Measurements from ENCODE around the gene OR10G2. TPM values are rescaled to one million over a fixed set of nuclear protein-coding genes. Genes with fewer than 3 reads are reported as not detected.
"Not testable (repeated sequence)": the region's sequence is repeated elsewhere in the genome, so short reads cannot be mapped to it uniquely, and the experiment has no call there.

Gene OR10G2, protein sequence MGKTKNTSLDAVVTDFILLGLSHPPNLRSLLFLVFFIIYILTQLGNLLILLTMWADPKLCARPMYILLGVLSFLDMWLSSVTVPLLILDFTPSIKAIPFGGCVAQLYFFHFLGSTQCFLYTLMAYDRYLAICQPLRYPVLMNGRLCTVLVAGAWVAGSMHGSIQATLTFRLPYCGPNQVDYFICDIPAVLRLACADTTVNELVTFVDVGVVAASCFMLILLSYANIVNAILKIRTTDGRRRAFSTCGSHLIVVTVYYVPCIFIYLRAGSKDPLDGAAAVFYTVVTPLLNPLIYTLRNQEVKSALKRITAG
- total RNA-seq: not detected in 2 replicates

DNA sequence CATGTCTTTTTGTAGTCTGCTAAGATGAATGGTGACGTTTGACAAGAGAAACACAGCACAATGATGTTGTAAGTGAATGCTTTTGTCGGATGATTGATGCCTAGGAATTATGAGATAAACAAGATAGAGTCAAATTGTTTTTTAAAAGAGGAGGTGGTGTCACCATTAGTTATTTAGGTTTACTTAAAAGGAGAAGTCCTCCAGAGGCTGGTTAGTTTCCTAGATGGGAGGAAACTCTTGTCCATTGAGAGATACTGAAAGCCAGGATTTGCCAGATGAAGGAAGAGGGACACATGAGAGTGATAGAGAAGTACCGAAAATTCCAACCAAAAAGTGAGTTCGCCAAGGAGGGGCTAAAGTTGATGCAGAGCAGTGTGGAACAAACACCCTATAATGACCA is at the start of gene OR10G2:
OR10G2 (minus strand) TSS at position 101 of the 400 bp plus-strand sequence; CDS start at position 3, 98 bp downstream.
- intact Hi-C loops (cut with micrococcal nuclease): no loop called here

DNA sequence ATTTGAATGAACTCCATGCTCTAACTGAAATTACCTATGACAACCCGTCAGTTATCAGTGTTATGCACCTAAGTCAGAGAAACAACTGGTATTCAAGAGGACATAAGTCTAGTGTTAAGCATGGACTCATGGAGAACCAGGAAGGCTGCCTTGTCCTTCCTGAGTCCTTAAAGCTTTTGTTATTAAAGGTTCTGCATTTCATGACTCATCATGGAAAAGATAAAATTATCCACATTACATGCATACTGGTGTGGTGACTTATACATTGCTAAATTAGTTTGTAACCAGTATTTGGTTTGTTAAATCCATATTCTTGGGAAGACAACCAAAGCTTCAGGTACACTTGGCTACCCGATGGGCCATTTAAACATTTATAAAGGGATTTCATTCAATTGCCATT is 45.3 kb upstream of the OR10G2 start:
- intact Hi-C loops (cut with micrococcal nuclease): no loop called here

DNA sequence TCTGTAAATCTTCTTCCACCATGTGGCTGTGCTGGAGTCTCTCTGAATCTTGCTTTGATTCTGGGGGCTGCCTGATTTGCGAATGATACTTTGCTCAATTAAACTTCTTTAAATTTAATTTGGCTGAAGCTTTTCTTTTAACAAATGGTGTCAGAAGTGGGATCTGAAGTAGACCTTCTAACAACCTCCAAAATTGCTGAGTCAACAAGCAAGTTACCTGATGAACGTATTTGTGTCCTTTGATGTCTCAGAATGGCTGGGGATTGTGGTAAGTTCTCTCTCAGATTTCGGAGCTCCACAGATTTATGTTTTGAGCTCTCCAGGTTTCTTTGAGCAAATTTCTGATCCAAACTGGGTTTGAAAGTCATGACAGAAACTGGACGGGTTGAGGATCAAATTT is 40.8 kb upstream of the OR10G2 start:
- intact Hi-C loops (cut with micrococcal nuclease): no loop called here

DNA sequence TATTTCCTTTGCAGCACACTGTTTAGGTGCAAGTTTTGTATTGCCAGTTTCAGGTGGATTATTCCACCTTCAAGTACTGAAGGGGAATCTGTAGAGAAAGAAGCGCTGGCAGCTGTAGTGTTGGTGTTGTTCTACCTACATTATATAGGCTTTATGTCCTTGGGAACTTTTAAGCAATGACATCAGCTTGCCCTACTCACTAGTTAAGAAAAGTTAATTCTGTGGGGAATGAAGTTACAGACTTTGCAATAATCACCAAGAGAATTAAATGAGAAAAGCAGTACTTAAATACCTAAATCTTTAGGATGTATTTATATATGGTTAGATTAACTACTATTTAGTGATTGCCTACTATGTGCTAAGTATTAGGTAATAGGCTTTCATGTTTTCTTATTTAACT is 39.0 kb upstream of the OR10G2 start, which contains the start of gene OR4E1:
OR4E1 (minus strand) TSS at position 101 of the 400 bp plus-strand sequence. CDS start 2,883 bp downstream, outside the sequence.
- intact Hi-C loops (cut with micrococcal nuclease): no loop called here

DNA sequence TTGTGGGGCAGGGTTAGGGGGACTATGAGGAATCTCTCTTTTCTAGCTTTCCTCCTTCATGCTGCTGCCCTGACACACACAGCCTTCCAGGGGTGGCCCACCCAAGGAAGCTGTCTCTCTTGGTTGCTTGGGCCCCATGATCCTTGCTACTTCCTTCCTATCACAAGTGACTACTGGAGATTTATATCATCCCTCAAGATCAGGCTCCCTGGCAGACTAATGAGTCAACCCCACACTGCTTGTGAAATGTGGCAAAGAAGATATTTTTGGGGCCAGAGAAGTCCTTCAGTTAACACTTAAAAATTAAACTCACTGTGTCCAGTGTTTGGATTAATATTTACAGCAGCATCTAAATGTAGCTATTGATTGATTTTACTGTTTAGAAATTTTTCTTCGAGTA is 37.4 kb upstream of the OR10G2 start:
- intact Hi-C loops (cut with micrococcal nuclease): no loop called here

DNA sequence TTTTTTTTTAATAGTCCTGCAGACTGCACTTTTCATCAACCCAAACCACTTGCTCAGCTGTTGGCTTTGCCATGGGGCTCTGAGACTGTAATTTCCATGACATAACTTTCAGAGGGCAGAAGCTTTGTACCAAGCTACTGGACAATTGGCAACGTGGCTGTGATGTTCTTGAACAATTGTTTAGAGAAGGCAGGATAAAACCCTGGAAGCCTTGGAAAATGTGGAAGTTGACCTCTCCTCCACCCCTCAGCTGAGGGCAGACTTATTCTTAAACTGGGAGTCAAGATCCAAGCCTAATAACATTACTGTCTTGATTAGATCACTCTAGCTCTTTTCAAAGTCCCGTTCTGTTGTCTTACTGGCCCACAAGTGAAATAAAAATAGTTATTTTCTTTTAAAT is 36.6 kb upstream of the OR10G2 start:
- intact Hi-C loops (cut with micrococcal nuclease): no loop called here

DNA sequence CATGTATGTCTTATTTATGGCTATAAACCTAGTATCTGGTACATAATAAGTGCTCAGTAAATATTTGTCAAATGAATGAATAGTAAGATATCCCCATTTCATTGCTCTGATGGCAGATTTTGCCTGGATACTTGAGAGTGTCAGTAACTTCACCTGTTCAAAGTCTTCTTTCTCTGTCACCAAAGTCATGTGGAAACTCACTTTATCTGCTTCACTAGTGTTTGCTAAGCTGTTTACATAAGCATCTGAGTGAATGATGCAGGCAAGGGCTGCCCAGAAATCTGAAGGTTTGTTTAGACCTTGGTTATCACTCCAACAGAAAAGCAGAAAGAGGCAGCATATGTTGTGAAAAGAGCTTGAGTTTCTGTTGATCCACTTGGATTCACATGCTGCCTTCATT is 34.5 kb upstream of the OR10G2 start:
- intact Hi-C loops (cut with micrococcal nuclease): no loop called here

DNA sequence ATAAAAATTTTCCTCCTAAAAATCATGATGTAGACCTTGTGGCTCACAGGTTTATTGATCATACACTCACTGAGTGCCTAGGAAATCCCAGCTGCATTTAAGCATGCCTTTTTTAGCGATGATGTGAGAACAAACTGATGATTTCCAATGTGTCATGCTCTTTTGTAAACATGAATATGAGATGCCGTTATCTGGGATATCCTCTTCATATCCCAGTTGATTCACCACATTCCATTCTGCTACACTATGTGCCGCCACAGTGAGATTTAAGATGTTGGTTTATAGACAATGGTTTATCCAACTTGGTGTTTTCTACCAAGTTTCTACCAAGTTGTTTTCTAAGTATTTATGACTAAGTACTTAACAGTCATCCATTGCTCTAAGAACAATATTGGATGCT is 33.6 kb upstream of the OR10G2 start:
- intact Hi-C loops (cut with micrococcal nuclease): no loop called here

DNA sequence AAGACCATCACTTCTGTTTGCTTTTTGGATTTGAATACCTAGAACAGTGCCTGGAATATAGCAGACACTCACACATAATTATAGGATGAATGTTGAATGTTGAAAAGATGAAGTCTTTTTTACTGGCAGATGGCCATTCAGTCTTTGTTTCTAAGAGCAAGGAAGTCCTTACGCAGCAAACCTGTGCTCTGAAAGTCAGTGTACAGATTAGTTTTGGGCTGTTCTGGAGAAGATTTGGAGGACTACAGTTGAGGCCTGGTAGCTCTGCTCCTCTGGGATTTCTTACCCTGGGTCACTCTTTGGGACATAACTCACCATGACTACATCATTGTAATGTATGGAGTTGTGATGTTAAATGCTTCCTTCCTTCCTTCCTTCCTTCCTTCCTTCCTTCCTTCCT is 22.2 kb upstream of the OR10G2 start:
- intact Hi-C loops (cut with micrococcal nuclease): no loop called here

DNA sequence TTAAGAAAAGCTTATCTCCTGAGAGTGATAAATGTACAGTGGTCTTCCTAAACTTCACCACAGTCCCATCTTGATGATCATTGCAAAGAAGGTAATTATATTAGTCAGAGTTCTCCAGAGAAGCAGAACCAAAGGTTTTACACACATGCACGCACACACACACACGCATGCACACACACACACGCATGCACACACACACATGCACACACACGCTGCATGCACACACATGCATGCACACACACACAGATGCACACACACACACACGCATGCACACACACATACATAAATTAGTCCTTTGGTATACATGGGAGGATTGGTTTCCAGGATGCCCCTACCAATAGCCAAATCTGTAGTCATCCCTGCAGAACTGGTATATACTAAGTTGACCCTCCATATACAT is 19.5 kb upstream of the OR10G2 start:
- intact Hi-C loops (cut with micrococcal nuclease): no loop called here

DNA sequence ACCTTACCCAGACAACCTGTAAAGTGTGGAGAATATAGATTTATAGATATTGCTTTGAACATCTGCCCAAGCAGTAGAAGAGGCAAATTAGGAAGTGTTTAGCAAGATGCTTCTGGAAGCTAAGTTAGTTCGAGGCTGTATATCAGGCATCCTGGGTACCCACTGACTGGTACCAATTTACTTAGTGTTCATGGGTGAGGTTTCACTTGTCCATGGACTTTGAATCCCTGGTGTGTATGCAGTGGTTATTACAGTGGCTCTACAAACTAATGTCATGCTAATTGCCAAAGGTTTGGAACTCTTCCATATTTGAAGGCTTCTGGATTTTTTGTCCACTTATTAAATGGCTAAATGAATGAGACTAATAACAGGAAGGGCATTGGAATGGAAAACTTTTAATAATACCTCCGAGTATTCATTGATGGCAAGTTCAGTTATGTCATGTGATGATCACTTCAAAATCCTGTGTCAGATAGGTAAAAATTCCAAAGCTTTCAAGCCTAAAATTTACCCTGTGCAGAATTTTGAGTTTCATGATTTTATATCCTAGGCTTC is 18.7 kb upstream of the OR10G2 start, which contains the start of gene OR4E2:
OR4E2 (plus strand) TSS at position 505 of the 555 bp plus-strand sequence. CDS start 11,248 bp downstream, outside the sequence.
- intact Hi-C loops (cut with micrococcal nuclease): no loop called here

DNA sequence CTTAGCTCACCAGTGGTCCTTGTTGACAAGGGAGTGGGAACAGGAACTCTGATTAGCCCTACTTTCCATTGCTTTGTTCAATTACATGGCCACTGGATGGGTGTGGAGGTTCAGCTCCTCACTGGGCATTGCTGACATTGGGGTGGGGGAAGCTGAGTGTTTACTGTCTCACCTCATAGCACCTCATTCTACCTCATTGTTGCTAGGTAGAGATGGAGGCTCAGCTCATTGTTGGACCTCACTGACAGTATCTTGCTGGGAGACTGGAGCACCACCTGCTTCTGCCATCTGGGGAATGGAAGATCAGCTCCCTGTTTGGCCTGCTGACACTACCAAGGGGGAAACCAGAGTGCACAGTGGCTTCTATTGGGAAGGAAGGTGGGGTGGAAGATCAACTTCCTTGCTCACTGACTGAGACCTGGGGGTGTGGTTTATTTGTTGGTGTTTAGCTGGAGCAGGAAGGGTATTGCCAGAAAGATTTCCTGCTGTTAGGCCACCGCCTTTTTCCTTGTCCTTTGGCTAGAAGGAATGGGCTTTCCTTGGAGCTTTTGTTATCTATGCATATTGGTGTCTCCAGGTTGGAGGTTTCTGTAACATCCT is 17.6 kb upstream of the OR10G2 start:
- intact Hi-C loops (cut with micrococcal nuclease): no loop called here

DNA sequence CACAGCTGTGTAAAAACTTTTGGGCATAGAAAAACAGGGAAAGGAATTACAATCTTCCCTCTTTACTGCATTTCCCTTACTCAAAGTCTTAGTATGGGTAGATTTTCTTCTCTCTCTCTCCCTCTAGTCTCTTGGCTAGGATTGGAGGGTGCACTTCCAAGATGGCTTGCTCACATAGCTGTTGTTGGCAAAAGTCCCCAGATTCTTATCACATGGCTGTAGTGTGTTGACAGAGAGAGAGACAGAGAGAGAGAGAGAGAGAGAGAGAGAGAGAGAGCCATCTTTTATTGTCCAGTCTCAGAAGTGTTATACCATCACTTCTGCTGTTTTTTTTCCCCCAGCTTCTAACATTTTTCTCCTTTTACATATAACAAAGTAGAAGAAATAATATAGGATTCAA is 12.6 kb upstream of the OR10G2 start:
- intact Hi-C loops (cut with micrococcal nuclease): loop anchor here (10.0 kb wide), 1 partner anchor 897 kb away; no protein-coding TSS in a partner anchor

DNA sequence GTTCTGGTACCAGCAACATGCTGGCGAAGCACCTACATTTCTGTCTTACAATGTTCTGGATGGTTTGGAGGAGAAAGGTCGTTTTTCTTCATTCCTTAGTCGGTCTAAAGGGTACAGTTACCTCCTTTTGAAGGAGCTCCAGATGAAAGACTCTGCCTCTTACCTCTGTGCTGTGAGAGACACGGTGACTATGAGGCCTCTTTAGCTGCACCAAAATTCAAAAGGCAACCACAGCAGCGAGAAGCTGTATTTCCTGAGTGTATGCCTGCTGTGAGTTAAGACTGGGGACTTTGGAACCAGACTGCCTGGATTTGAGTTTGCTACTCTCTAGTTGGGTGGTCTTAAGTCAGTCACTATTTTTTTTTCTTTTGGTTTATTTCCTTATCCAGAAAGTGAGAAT is 8.7 kb upstream of the OR10G2 start:
- intact Hi-C loops (cut with micrococcal nuclease): loop anchor here (10.0 kb wide), 1 partner anchor 901 kb away; no protein-coding TSS in a partner anchor

DNA sequence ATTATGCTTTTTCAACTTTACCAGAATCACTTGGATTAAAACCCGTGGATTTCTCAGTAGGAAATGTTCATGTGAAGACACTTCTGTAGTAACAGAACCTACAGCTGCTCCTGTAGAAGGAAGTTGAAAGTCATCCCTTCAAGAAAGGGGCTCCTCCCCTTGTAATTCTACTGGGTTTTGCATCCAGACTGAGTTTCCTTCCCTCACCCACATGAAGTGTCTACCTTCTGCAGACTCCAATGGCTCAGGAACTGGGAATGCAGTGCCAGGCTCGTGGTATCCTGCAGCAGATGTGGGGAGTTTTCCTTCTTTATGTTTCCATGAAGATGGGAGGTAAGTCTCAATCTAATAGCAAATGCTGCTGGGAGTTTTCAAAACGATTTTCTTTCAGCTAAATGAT is 7.9 kb upstream of the OR10G2 start:
- intact Hi-C loops (cut with micrococcal nuclease): loop anchor here (10.0 kb wide), 1 partner anchor 902 kb away; no protein-coding TSS in a partner anchor

DNA sequence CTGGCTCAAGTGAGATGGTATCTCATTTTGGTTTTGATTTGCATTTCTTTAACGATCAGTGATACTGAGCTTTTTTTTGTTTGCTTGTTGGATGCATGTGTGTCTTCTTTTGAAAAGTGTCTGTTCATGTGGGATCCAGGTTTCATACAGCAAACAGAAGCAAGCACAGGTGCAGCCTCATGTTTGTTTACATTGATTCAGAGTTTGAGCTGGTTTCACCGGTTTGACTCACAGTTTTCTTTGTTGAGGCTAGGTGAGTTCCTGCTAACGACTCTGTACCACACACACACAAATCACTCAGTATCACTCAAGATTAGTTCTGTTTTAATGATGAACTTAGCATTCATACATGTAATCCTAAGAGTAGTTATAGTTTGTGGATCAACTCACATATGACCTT is 3.7 kb downstream of the OR10G2 start:
- intact Hi-C loops (cut with micrococcal nuclease): no loop called here

DNA sequence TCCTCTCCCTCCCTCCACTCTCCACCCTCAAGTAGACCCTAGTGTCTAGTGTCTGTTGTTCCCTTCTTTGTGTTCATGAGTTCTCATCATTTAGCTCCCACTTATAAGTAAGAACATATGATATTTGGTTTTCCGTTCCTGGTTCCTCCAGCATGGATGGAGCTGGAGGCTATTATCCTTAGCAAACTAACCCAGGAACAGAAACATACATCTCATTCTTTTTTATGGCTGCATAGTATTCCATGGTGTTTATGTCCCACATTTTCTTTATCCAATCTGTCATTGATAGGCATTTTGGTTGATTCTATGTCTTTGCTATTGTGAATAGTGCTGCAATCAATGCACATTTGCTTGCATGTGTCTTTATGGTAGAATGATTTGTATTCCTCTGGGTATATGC is 4.2 kb downstream of the OR10G2 start:
- intact Hi-C loops (cut with micrococcal nuclease): not testable (repeated sequence)

DNA sequence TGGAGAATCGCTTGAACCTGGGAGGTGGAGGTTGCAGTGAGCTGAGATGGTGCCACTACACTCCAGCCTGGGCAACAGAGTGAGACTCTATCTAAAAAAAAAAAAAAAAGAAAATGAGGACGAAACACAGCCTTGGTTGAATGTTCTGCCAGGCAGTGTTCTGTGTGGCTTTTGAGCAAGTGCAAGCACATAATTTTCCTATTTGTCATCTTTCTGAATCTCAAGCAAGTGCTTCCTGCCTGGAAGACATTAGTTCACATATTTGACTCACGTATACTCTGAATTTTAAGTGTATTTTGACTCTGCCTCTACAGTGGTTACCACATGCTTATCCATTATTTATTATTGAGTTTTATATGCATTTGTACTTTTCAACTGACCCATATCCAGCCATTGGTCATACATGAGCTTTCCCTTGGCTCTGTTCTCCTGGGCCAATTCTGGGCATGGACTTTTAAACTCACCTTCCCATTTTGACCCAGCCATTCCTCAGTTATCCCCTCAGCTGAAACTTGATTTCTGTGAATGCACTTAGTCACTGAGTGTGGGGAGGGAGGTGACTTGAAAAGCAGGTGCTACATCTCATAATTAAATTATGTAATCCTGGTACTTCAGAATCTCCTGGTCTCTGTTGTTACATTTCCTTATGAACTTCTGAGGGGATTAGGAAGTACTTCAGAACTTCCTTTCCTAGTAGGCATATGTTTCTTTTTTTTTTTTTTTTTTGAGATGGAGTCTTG is 8.1 kb downstream of the OR10G2 start:
- intact Hi-C loops (cut with micrococcal nuclease): no loop called here

DNA sequence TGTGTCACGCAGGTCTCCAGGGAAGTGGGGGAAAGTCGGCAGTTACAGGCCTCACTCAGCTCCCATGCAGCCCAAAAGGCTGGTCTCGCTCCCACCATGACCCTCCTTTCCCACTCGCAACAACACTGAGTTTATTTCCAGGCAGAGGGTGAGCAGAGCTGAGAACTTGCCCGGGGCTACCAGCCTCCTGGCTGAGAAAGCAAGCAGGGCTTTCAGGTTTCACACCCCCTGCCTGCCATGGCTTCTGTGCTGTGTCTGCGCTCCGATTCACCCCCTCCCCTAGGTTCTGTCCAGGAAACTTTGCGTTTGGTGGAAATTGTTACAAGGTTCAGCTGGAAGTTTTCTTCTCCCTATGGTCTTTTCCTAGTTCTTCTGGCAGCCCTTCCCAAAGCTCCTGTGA is 17.1 kb downstream of the OR10G2 start:
- intact Hi-C loops (cut with micrococcal nuclease): no loop called here

DNA sequence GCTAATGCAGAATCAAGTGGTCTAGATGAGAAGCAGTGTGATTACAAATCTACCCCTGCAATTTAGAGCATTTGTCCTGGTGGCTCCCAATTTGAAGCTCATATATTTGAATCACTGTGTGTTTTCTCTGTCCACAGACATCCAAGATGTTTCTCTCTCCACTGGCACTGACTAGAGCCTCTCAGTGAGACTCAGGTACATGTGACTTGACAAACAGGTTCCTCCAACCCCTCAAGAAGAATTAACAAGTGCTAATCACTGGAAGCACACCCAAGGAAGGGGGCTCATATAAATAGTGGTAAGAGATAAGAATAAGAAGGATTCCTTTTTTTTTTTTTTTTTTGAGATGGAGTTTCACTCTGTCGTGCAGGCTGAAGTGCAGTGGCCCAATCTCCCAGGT is 20.5 kb downstream of the OR10G2 start:
- intact Hi-C loops (cut with micrococcal nuclease): no loop called here

DNA sequence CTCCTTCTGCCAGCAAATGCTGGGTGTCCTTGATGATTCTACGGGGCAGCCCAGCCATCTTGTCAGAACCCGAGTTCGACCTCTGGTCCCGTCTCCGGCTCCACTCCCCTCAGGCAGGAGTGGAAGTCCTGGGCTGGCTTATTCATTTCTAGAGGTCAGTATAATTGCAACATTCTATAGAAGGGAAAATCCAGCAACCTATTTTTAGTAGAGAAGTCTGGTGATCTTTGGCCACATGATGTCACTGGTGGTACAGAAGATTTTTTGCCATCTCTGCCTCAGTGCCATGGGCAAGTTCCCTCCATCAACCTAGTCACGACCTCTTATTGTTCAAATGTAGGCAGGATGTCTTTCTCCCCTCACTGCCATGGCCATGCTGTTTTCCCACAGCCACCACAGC is 22.4 kb downstream of the OR10G2 start:
- intact Hi-C loops (cut with micrococcal nuclease): no loop called here

DNA sequence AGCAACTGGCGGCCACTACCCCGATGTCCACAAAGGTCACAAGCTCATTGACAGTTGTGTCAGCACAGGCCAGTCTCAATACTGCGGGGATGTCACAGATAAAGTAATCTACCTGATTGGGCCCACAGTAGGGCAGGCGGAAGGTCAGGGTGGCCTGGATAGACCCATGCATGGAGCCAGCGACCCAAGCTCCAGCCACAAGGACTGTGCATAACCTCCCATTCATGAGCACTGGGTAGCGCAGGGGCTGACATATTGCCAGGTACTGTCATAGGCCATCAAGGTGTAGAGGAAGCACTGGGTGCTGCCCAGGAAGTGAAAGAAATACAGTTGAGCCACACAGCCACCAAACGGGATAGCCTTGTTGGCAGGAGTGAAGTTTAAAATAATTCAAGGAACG is 32.6 kb downstream of the OR10G2 start:
- intact Hi-C loops (cut with micrococcal nuclease): not testable (repeated sequence)
